ENCODE data around the gene MRGPRX2. TPM values are rescaled to one million over a fixed set of nuclear protein-coding genes. Genes with fewer than 3 reads are reported as not detected.

MRGPRX2 gene
- polyA plus RNA-seq, 3 donors, result not detected

GRCh38 chr11:19020831-19021230, 39.7 kb downstream of the MRGPRX2 start:
- Histone ChIP-seq H3K79me2 (ENCODE audit: insufficient read depth, low read length) (no peaks in the 10 kb centered on the region), H3K27ac (ENCODE audit: low read depth in 1 of 2, low read length in 2 of 2) (no peak overlapping the region), H3K4me1 (ENCODE audit: control insufficient read depth in 1 of 2, insufficient read depth in 2 of 2, low read length in 2 of 2) (no peaks in the 10 kb centered on the region), H3K9me3 (replicated peaks in 1 of 2; ENCODE audit: control insufficient read depth in 1 of 2, insufficient read depth in 1 of 2, low read length in 2 of 2) (no peaks in the 10 kb centered on the region), H3K36me3 (replicated peaks in 1 of 2; ENCODE audit: control insufficient read depth in 1 of 2, insufficient read depth in 2 of 2, low read length in 2 of 2) (no peaks in the 10 kb centered on the region), H3K27me3 (ENCODE audit: control insufficient read depth in 2 of 2, insufficient read depth in 2 of 2, low read length in 2 of 2) (no peaks in the 10 kb centered on the region), H3K4me3 (replicated peaks in 1 of 3; ENCODE audit: low read depth in 2 of 3, low read length in 3 of 3) (no peak overlapping the region), H3K9ac (ENCODE audit: insufficient read depth, low read length, poor library complexity, severe bottlenecking) (no peak overlapping the region), H3K4me2 (replicated peaks; ENCODE audit: extremely low read depth, low read length, poor library complexity, severe bottlenecking) (no peak overlapping the region), H4K20me1 (ENCODE audit: insufficient read depth, low read length) (no peaks in the 10 kb centered on the region), H2AFZ (ENCODE audit: insufficient read depth, low read depth, low read length, poor library complexity, severe bottlenecking) (no peak overlapping the region)
- intact Hi-C loops (cut with micrococcal nuclease), result no loop called here
- H3K4me3 Mint-ChIP-seq, result no peak overlapping the region
- TF ChIP-seq, protein P1, sequence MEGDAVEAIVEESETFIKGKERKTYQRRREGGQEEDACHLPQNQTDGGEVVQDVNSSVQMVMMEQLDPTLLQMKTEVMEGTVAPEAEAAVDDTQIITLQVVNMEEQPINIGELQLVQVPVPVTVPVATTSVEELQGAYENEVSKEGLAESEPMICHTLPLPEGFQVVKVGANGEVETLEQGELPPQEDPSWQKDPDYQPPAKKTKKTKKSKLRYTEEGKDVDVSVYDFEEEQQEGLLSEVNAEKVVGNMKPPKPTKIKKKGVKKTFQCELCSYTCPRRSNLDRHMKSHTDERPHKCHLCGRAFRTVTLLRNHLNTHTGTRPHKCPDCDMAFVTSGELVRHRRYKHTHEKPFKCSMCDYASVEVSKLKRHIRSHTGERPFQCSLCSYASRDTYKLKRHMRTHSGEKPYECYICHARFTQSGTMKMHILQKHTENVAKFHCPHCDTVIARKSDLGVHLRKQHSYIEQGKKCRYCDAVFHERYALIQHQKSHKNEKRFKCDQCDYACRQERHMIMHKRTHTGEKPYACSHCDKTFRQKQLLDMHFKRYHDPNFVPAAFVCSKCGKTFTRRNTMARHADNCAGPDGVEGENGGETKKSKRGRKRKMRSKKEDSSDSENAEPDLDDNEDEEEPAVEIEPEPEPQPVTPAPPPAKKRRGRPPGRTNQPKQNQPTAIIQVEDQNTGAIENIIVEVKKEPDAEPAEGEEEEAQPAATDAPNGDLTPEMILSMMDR (IDR thresholded peaks at IDR 0.05), result no peak
- DNase-seq, result no peak
- H3K36me3 Mint-ChIP-seq, result no peaks in the 10 kb centered on the region
- no peaks in the 10 kb centered on the region for H3K9me3 Mint-ChIP-seq
- H3K27ac Mint-ChIP-seq, result no peak overlapping the region
- H3K27me3 Mint-ChIP-seq (ENCODE audit: low read depth in 3 of 3), result peaks cover 0 to 7% (median 0%) of the 10 kb centered on the region in 3 donors
- H3K4me1 Mint-ChIP-seq, result no peaks in the 10 kb centered on the region

DNA sequence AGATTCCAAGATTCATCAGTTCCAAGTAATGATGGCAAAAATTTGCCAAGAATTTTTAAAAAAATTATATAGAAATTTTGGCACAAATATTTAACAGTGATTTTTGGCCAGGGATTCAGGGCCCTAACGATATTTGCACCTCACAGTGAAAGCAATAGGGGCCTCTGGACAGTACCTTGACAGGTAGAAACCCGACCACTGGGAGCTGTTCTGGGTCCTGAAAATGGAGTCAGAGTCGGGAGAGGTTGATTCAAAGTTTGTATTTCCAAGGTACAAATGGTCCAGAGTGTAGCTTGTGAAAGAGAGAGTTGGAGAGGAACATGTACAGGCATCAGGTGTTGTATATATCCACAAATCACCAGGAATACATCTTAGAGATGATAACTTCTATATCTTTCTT, 41.6 kb downstream of the MRGPRX2 start:
- intact Hi-C loops (cut with micrococcal nuclease), result no loop called here
- no peaks in the 10 kb centered on the region for H3K27me3 ChIP-seq (ENCODE audit: control insufficient read depth in 2 of 2, insufficient read depth in 2 of 2, low read length in 2 of 2)
- no peak overlapping the region for H3K27ac ChIP-seq (ENCODE audit: low read depth in 1 of 2, low read length in 2 of 2)
- no peaks in the 10 kb centered on the region for H3K4me1 ChIP-seq (ENCODE audit: control insufficient read depth in 1 of 2, insufficient read depth in 2 of 2, low read length in 2 of 2)
- TF ChIP-seq, protein P1 (IDR thresholded peaks at IDR 0.05), result no peak
- no peak overlapping the region for H2AFZ ChIP-seq (ENCODE audit: insufficient read depth, low read depth, low read length, poor library complexity, severe bottlenecking)
- DNase-seq, result no peak
- no peaks in the 10 kb centered on the region for H4K20me1 ChIP-seq (ENCODE audit: insufficient read depth, low read length)
- H3K9ac ChIP-seq (ENCODE audit: insufficient read depth, low read length, poor library complexity, severe bottlenecking), result no peak overlapping the region
- Mint-ChIP-seq H3K27ac (no peak overlapping the region), H3K4me3 (no peak overlapping the region), H3K36me3 (no peaks in the 10 kb centered on the region), H3K9me3 (peaks cover 0 to 1% (median 0%) of the 10 kb centered on the region in 7 donors), H3K4me1 (no peaks in the 10 kb centered on the region), H3K27me3 (ENCODE audit: low read depth in 3 of 3) (peaks cover 0 to 8% (median 0%) of the 10 kb centered on the region in 3 donors)
- no peaks in the 10 kb centered on the region for H3K79me2 ChIP-seq (ENCODE audit: insufficient read depth, low read length)
- no peak overlapping the region for H3K4me2 ChIP-seq (replicated peaks; ENCODE audit: extremely low read depth, low read length, poor library complexity, severe bottlenecking)
- WGBS (ENCODE audit: insufficient coverage), result 14% methylated on average over 3 of the region's 3 CpGs
- H3K36me3 ChIP-seq (replicated peaks in 1 of 2; ENCODE audit: control insufficient read depth in 1 of 2, insufficient read depth in 2 of 2, low read length in 2 of 2), result no peaks in the 10 kb centered on the region
- H3K4me3 ChIP-seq (replicated peaks in 1 of 3; ENCODE audit: low read depth in 2 of 3, low read length in 3 of 3), result no peak overlapping the region
- no peaks in the 10 kb centered on the region for H3K9me3 ChIP-seq (replicated peaks in 1 of 2; ENCODE audit: control insufficient read depth in 1 of 2, insufficient read depth in 1 of 2, low read length in 2 of 2)

Measured in CD14-positive monocyte (primary cell).